Measurements from ENCODE around the gene KCNJ11. TPM values are rescaled to one million over a fixed set of nuclear protein-coding genes. Genes with fewer than 3 reads are reported as not detected.
A peak's percentile ranks its signal among the peaks of the same experiment; 100 is the strongest.

The KCNJ11 gene
- total RNA-seq, 1 experiment from 2014 or later: not detected

DNA sequence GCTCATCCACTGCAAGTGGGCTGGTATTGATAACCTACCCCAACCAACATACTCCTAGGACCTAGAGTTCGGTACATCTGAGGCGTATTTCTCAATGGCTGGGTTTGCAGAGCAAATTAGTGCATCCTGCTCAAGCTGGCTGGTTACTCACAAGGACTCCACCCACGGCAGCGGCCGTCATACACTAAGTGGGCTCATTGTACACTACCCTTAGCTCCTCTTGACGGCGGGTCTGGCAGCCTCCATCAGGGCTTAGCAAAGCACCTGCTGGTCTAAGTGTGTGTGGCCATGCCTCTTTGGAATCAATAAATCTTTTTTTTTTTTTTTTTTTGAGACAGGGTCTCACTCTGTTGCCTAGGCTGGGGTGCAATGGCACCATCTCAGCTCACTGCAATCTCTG is 20.2 kb upstream of the KCNJ11 start:
- no peak for DNase-seq (ENCODE audit: low read depth)

DNA sequence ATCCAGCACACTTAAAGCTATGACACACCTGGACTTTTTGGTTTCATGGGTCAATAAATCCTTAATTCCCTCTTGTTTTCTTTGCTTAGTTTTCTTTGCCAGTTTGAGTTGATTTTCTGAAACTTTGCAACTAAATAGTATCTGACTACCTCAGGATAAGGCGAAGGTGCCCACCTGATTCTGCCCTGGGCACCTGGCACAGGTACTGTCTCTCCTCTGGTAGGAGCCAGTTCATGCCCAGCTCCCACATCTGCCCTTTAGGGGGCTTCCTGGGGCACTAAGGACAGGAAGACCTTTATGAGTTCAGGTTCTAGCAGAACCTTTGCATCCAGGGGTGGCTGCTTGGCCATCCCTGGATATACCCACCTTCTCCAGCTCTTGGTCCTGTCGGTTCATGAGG is 19.6 kb upstream of the KCNJ11 start:
- DNase-seq (ENCODE audit: low read depth): no peak

DNA sequence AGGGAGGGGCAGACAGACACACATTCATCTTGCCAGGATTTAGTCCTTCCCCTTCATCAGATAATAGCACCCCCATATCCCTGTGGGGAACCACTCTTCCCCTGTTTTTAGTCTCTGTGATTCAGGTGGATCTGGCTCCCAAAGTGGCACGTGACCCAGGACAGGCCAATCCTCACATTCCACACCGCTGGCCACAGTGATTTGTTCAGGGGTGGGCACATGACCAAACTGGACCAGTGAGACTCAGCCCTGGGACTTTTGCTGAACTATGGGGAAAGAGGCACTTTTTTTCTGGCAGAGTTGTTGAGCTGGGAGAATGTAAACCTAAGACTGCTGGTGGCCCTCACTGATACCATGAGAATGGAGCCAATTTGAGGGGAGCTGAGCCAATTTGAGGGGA is 19.1 kb upstream of the KCNJ11 start:
- DNase-seq (ENCODE audit: low read depth): no peak

DNA sequence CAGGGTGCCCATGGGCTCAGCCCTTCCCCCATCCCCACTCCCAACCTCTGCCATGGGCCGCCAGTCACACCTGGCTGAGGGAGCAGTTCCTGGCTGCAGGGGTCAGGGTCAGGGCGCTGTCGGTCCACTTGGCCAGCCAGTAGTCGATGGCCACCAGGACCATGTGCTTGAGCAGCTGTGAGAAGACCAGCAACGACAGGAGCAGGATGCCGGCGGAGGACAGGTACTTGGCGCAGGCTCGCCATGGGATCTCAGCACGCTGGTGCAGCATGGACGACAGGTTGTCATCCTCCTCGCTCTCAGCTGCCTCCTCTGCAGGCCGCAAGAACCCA is 18.3 kb upstream of the KCNJ11 start:
- no peak for DNase-seq (ENCODE audit: low read depth)

DNA sequence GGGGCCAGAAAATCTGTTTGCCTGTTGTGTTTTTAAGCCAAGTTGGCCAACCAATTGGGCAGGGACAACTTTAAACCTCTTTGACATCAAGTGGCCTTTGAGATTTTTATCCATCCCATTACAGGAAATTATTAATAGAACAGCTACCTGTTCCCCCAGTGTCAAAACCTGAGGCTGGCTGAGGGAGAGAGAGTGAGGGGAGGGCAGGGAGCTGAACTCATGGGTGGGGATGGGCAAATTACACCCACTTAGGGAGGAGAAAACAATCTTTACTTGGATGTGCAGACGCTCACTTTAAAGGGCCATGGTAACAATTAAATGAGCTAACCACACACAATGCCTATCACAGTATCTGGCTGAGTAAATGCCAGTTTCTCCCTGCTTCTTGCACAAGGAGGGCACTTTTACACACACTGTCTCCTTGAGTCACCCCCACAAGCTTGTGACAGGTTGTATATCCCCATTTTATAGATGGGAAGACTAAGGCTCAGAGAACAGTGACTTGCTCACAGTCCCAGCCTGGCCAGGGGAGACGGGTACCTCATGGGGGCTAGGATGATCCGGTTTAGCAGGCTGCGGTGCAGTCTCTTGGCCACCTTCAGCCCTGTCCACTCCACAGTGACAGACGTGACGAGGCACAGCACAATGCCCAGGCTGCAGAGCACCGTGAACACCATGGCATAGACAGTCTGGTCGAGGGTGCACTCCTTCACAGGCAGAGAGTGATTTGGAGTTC is 17.8 kb upstream of the KCNJ11 start:
- DNase-seq (ENCODE audit: low read depth): no peak

DNA sequence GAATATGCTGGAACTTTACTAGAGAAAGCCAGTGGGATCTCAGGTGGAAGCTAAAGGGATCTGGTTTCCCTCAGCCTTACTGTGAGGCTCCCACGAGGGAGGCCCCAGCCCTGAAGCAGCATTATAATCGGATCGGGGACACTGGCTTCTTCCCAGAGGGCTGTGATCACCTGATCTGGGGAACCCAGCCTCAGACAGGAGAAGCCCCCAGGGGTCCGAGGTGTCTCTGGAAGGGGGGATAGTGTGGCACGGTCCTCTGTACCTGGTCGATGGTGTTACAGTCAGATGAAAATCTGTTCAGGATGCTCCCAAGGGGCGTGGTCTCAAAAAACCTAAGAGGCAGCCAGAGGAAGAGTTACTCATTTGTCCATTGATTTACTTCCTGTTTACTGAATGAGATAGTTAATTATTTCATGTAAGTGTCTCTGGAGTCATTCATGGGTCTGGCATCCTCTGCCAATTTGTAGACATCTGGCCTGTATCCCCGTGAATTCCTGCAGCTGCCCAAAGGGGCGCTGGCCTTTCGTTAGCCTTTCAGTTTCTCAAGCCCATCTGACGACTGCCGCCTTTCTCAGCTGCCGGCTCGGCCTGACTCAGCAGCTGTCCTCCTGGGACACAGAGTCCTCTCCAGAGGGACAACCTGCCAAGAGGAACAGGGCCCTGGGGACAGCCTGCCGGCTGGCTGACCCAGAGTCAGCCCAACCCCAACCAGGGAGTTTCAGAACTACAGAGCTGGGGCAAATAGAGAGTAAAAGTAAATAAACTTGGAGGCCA is 17.0 kb upstream of the KCNJ11 start:
- DNase-seq (ENCODE audit: low read depth): peak; percentile 58

DNA sequence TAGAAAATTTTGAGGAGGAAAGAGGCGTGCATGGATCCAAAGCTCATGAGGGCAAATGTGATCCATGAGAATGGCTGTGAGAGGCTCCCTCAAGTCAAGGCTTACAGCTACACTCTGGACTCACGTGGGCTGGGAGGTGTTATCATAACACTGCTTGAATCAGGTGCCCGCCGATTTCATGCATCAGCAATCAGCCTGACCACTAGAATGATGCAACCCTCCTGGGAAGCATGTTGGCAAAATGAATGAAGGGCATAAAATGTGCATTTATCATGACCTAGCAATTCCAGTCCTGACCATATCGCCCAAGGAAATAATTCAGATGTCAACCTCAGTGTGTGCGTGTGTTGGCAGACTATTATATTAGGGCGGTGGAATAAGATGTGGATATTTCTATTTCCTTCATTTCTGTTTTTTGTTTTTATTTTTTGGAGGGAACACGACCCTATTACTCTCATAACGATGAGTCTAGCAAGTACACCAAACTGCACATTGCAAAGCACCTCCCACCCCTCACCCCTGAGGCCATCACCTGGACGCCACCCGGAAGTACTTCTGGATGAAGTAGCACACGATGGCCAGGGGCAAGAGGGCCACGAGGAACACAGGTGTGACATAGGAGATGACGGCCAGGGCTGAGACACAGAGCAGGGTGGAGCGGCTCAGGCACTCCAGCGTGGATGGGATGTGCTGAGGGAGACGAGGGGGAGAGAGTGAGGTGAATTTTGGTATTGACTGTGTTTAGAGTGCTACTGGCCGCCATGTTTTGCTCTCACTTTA is 15.7 kb upstream of the KCNJ11 start:
- DNase-seq (ENCODE audit: low read depth): peak; percentile 86

DNA sequence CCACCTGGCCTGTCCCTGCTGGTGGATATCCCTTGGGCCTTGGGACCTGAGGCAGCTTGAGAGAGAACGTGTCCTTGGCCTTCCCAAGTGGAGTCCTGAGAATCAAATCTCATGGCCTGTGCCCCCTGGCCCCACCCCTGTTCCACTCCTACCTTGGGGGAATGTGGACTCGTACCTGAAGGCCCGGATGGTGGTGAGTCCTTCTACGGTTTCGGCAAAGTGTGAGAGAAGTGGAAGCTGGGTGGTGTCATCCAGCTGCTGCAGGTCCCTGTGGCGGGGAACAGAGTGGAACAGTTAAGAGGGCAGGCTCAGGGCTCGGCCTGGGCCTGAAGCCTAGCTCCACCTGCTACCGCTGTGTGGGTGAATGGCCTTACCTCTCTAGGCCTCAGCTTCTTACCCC is 14.0 kb upstream of the KCNJ11 start:
- DNase-seq (ENCODE audit: low read depth): no peak

DNA sequence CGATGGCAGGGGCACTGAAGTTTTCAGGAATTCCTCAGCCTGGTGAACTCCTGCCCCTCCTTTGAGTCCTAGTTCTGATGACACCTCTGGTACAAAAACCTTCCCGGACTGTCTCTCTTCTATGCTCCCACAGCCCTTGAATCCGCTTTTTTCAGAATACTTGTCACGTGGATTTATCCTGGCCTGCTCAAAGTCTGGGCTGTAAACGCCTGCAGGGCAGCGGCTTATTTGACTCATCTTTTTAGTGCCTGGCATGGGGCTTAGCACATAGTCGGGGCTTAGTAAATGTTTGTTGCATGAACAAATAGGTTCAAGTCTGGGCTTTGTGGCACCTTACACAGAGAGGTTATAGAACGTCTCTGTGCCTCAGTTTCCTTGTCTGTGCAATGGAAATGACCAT is 13.4 kb upstream of the KCNJ11 start:
- no peak for DNase-seq (ENCODE audit: low read depth)

DNA sequence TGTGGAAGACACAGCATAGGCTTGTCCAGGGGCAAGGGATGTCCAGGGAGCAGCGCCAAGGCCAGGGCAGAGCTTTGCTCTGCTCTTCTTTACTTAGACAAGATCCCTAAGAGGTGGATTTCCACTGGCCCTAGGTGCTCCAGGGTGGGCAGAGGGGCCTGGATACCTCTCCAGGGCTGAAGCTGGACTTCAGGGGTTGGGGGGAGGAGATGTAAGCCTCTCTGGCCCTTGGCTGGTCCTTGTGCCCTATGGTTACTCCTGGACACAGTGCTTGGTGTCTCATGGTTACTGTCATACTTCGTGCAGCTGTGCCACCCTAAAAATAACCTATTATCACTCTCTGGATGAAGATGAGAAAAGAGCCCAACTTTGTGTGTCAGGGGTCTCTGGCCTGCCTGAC is 12.9 kb upstream of the KCNJ11 start:
- DNase-seq (ENCODE audit: low read depth): no peak

DNA sequence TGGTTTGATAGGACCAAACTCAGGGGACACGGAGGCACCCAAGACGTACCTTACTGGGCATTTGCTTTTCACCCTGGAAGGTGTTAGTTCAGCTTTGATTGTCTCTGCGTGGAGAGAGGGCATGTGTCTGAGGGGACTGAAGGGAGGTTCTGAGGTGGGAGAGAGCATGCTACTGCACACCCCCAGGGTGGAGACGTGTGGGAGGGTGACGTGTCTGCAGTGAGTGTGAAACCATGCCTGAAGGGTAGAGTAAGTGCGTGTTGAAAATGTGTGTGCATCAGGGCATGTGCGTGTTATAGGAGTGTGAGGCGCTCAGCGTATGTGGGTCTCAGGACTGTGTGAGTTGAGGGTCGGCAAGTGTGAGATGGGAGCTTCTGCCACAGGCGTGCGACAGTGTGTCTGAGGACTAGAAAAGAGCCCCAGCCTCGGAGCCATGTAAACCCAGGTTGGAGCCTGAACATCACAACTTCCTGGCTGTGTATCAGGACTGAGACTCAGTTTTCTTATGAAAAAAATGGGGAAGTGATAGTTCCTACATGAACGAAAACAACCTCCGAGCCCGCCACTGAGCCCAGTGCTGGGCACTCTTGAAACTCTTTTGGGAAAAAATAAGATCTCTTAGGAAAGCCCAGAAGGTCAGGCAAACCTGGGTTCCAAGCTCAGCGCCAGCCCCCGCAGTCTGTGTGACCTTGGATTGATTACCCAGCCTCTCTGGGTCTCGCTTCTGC is 11.8 kb upstream of the KCNJ11 start:
- DNase-seq (ENCODE audit: low read depth): no peak

DNA sequence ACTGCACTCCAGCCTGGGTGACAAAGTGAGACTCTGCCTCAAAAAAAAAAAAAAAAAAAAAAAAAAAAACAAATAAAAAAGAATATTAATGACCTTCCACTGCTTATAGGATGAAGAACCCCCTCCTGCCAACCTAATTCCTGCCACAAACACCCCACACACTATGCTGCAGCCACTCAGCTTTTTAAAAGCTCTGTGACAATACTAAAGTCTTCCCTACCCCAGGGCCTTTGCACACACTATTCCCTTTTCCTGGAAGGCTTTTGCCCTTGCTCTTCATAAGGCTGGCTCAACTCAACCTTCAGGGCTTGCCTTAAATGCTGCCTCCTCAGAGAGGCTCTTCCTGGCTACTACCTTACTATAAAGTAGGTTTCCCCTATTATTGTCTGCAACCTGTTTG is 10.8 kb upstream of the KCNJ11 start:
- DNase-seq (ENCODE audit: low read depth): no peak

DNA sequence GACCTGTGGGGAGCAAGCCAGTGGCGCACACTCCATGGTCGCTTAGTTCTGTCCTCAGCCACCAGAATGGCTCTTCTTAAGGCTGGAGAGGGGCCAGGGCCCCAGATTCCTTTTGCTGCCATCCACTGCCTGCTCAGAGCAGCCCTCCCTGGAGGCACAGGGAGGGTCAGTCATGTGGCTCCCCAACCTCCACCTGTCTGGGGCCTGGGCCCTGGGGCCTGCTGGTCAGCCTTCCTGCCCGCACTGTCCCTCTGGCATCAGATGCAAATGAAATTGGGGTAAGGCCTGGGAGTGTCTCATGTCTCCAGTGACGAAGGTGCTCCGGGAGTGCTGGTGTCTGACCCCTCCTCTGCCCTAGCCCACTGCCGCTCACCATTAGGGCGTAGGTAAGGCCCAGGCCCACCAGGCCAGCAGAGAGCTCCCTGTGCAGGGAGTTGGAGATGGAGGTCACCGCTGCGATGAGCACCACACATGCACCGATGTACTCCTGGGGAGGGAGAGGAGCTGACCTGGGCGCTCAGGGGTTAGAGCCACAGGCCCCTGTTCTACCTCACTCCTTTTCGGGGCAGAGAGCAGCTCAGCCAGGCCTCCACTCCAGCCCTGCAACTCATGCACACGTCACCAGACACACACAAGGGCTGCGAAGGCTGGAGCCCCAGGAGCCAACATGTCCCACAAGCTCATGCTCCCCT is 9.0 kb upstream of the KCNJ11 start:
- DNase-seq (ENCODE audit: low read depth): no peak

DNA sequence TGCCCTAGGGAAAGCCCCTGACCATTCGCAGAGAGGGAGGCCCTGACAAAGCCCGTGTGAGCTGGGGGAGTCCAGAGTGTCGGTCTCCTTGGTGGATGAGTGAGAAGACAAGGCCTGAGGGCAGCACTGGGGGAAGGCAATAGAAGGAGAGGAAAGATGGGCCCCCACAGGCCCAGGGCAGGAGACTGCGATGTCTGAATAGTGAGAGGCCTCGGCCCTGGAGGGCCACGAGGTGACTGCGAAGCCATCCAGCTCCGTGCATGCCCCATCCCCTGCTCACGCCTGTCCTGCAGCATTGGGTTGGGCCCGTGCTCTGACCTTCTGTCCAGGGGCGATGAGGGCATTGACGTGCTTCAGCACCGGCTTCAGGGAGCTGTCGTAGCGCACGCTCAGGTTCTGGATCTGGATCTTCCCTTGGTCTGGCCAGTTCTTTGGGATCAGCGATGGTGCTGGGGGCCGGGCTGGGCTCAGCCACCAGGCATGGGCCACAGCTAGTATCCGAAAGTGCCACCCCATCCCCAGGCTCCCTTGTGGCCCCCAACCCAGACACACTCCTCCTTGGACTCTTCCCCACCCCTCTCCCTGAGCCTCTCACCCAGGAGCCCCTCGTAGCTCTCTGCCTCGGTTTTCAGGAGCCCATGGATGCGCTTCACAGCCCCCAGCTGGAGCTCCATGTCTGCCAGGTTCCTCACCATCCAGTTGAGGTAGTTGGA is 8.3 kb upstream of the KCNJ11 start:
- DNase-seq (ENCODE audit: low read depth): no peak

DNA sequence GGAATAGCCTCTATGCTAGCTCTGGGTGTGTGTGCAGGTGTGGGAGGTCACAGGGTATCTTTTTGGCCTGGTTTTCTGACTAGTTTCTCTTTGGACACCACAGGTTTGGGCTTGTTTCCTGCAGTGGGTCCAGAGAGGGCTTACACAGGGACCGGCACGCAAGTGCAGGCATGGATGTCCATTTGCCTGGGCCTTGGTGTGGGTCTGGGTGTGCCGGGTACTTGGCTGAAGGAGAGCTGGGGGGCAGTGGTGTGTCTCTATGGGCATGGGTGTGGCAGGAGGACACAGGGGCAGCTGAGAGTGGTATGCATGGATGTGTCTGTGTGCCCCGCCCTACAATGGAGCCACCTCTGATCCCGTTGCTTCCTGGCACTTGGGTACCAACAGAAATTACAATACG is 7.5 kb upstream of the KCNJ11 start:
- DNase-seq (ENCODE audit: low read depth): no peak

DNA sequence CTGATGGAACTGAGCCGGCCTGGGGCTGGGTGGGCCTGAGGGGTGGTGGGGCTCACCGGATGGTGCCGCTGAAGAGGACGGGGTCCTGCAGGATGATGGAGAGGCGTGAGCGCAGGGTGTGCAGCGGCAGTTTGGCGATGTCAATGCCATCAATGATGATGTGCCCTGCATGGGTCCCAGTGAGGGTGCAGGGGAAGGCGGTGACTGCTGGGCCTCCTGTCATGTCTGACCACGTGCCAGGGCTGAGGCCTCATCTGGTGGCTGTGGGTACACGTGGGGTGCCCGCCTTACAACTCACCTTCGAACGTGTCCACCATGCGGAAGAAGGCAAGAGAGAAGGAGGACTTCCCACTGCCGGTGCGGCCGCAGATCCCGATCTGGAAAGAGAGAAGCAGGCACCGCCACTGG is 7.1 kb upstream of the KCNJ11 start:
- DNase-seq (ENCODE audit: low read depth): no peak

DNA sequence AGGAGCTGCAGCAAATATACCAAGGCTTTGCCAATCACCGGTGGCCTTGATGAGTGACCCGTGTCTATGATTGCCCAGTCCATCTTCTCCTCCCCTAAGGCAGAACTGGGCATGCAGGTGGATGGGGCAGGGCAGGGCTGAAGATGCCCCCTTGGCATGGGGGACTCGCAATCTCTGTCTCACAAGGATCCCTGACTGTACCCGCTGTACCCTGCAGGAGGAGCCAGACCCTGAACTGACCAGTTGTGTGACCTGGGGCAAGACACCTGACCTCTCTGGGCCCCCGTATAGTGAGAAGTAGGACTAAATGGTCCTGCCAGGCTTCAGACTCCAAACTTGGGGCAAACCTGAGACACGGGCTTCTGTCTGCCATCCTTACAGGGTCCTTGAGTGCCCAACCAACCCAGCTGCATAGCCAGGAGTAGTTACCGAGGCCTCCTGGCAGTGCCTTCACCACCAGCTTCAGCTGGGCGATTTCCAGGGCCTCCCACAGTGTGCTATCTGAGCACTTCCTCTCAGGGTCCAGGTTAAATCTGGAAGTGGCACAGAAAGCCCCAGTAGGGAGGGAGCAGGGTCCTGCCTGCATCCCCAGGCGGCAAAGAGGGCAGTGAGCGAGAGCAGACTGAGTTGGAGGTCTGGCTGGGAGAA is 6.4 kb upstream of the KCNJ11 start:
- no peak for DNase-seq (ENCODE audit: low read depth)

DNA sequence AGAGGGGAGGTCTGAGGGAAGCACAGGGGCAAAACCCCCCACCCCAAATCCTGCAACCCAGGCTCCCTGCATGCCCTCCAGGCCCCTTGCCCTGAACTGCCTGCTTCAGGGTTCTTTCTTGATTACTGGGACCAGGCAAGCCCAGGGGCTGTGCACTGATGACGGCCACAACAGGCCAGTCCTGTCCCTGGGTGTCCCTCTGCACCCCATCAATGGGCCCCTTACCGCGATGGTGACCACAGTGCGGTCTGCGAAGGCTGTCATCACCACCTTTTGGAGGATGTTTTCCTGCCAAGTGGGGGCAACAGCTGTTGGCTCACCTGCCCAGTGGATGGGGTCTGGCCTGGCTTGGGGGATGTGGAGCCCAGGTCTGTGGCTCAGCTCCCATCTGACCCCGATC is 5.0 kb upstream of the KCNJ11 start:
- DNase-seq (ENCODE audit: low read depth): no peak

DNA sequence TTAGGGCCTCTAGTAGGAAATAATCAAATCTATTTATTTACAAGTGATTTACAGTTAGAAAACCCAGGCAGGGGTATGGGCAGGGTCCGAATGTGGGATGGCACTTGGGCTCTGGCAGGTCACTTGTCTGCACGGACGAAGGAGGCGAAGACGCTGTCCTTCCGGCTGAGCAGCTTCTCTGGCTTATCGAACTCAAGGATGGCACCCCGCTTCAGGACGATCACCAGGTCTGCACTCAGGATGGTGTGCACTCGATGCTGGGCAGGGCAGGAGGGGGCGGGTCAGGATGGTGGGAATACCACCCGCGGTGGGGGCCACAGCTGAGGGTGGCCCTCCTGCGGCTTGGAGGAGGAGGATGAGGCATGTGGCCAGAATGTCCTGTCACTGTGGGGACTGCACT is 4.4 kb upstream of the KCNJ11 start:
- no peak for DNase-seq (ENCODE audit: low read depth)

All from Daoy (cell line).